GM21423 (cell line): Measurements from ENCODE around the gene IGLL5.
"Not testable (repeated sequence)": the region's sequence is repeated elsewhere in the genome, so short reads cannot be mapped to it uniquely, and the experiment has no call there.

Experiments used
- ATAC-seq: cut with Tn5 transposase; IDR thresholded peaks from one replicate; pipeline ENCODE4 v1.9.1; 2021; ENCODE audit warnings: mild to moderate bottlenecking, moderate library complexity; ENCODE audit not compliant: unreplicated experiment

The IGLL5 gene

DNA sequence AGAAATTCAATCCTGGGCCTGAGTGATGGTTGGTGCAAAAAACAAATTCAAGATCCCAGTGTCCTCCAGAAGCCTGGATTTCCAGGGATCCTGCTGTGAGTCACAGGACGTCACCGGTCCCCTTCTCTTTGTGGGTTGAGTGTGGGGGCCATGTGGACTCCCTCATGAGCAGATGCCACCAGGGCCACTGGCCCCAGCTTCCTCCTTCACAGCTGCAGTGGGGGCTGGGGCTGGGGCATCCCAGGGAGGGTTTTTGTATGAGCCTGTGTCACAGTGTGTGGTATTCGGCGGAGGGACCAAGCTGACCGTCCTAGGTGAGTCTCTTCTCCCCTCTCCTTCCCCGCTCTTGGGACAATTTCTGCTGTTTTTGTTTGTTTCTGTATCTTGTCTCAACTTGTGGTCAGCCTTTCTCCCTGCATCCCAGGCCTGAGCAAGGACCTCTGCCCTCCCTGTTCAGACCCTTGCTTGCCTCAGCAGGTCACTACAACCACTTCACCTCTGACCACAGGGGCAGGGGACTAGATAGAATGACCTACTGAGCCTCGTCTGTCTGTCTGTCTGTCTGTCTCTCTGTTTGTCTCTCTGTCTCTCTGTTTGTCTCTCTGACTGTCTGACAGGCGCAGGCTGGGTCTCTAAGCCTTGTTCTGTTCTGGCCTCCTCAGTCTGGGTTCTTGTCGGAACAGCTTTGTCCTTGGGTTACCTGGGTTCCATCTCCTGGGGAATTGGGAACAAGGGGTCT is 11.9 kb downstream of the IGLL5 start:
- ATAC-seq, result not testable (repeated sequence)

GRCh38 chr22:22900527-22901205 is 13.1 kb downstream of the IGLL5 start:
- ATAC-seq, result not testable (repeated sequence)

GRCh38 chr22:22901578-22902218 is 14.1 kb downstream of the IGLL5 start:
- no peak for ATAC-seq

DNA sequence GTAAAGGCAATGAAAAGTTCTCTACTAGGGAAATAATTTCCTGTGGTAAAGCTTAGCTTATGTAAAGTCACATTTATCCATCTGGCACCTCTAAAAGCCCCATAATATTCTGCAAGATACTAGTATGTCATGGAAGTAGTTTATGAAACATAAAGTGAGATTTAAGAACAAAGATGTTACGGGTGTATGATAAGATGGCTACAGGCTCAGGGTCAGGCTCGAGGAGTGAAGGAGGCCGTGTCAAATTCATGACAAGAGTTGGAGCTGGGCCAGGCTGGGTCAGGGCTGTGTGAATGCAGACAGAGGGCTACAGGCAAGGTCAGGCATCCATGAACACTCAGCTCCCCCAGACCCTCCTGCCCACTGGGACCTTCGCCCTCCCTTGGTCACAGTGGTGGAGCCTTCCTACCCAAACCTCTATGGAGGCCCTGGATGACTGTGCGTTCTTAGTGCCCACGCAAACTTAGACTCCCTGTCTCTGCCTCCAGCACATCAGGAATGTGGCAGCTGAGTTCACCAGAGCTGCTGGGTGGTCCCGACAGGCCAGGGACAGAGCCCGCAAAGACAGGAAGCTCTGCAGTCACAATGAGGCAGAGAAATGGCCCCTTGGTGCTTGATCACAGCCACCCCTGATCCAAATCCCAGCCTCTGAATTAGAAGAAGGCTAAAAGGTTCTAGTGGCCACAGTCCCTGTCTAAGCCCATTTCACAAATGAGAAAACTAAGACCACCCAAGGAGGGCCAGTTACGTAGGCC is 14.8 kb downstream of the IGLL5 start:
- no peak for ATAC-seq

- ATAC-seq, result no peak
Measured at GRCh38 chr22:22903355-22903777, 15.8 kb downstream of the IGLL5 start.

- not testable (repeated sequence) for ATAC-seq
Measured at GRCh38 chr22:22903781-22904192, 16.2 kb downstream of the IGLL5 start.

DNA sequence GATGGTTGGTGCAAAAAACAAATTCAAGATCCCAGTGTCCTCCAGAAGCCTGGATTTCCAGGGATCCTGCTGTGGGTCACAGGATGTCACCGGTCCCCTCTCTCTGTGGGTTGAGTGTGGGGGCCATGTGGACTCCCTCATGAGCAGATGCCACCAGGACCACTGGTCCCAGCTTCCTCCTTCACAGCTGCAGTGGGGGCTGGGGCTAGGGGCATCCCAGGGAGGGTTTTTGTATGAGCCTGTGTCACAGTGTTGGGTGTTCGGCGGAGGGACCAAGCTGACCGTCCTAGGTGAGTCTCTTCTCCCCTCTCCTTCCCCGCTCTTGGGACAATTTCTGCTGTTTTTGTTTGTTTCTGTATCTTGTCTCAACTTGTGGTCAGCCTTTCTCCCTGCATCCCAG is 17.1 kb downstream of the IGLL5 start:
- ATAC-seq, result not testable (repeated sequence)

DNA sequence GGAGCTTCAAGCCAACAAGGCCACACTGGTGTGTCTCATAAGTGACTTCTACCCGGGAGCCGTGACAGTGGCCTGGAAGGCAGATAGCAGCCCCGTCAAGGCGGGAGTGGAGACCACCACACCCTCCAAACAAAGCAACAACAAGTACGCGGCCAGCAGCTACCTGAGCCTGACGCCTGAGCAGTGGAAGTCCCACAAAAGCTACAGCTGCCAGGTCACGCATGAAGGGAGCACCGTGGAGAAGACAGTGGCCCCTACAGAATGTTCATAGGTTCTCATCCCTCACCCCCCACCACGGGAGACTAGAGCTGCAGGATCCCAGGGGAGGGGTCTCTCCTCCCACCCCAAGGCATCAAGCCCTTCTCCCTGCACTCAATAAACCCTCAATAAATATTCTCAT is 18.8 kb downstream of the IGLL5 start:
- not testable (repeated sequence) for ATAC-seq

DNA sequence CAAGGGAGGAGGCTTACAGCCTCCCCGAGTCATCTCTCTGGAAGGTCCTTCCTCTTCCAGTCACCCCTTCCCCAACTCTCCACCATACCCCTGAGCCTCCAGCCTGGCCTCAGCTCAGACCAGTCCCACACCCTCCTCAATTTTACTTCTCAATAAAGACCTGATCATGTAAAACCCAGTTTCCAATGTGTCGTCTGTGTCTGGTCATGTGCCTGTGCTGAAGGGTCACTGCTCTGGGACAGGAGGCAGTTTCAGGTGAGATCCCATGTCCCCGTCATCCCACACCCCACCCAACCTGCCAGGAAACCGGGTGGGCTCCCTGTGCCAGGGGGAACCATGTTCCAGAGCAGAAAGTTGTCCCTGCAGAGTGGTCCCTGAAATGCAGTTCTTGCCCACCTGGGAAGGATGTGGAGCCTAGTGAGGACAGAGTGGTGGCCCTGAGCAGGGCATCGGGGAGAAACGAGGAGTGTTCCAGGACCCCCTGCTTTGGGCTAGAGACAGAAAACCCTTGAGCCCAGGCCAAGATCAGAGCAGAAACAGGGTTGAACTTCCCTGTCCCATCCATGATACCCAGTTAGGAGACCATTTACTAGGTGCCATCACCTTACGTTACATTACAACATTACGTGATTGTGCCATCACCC is 19.4 kb downstream of the IGLL5 start:
- ATAC-seq, result no peak

DNA sequence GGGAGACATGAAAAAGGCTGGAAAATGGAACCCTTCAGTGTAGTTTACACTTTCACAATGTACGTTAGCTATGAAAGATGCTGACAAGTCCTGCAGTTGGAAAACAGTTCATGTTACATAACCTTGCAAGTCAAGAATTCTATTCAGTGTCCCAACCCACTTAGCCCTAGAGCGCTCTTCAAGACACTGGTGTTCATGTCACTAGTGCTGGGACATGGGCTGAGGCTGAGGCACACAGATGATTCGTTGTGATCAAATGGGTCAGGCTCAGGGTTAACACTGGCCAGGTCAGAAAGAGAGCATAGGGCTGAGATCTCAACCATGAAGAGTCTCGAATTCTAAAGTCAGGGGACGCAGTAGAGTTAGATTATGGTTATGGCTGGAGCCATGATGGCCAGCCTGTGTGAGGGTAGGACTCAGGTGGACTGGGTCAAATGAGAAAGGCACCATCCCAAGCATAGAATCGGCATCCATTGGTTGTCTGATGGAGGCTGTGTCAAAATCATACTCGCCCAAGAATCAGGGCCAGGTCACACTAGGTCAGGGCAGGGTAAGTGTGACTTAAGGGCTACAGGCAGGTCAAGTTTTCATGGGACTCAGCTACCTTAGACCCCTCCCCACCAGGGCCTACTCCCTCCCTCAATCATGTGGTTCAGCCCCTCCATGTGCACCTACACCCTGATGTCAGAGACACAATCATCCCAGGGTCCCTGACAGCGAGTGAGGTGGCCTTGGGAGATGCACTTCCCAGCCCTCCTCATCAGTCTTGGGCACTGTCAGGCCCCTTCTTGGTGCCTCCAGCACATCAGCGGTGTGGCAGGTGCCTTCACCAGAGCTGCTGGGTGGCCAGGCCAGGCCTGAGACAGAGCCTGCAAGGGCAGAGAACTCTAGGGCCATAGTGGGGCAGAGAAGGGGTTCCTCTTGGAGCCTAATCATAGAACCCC is 20.2 kb downstream of the IGLL5 start:
- no peak for ATAC-seq

DNA sequence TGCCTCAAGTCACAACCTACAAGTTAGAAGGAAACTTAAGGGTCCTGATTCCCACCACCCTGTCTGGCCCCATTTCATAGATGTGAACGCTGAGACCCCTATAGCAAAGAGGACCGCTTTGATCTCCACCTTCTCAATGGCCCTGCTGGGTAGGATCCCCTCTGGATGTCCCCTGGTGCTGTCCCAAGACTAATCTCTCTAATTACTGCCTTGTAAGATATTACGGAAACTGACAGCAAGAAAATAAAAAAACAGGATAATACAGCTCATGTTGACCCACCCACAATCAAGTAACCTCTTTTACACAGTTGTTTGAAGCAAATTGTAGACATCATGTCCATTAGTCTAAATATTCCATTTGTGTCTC is 20.9 kb downstream of the IGLL5 start:
- no peak for ATAC-seq

DNA sequence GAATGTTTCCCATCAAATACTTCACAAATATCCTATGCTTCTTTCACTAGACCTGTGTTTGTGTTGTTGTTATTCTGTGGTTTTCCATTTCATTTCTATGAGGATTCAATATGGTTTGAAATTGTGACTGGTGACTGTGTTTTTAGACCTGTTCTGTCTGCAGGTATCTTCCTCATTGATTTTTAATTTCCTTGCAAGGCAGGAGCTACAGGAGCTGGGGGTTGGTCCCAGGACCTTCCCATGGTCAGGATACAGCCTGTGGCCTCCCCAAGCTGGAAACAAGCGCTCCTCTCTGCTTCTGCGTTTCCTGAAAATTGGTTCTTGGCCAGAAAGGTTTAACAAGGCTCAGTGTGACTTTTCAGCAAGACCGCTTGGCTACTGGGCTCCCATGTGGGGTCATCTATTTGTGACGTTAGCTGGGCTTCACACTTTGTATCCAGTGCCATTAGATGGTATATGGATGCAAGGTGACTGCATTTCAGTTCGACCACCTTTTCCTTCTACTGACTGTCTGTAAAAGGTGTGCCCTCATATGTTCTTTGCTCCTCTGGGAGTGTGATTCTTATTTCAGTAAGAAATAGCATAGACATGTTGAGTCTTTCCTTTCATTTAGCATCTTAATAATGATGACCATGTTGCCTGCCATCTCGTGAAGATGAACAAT is 21.5 kb downstream of the IGLL5 start:
- ATAC-seq, result no peak

- ATAC-seq, result no peak
Measured at GRCh38 chr22:22909605-22910271, 22.1 kb downstream of the IGLL5 start.

GRCh38 chr22:22910272-22911240 is 22.9 kb downstream of the IGLL5 start:
- no peak for ATAC-seq

DNA sequence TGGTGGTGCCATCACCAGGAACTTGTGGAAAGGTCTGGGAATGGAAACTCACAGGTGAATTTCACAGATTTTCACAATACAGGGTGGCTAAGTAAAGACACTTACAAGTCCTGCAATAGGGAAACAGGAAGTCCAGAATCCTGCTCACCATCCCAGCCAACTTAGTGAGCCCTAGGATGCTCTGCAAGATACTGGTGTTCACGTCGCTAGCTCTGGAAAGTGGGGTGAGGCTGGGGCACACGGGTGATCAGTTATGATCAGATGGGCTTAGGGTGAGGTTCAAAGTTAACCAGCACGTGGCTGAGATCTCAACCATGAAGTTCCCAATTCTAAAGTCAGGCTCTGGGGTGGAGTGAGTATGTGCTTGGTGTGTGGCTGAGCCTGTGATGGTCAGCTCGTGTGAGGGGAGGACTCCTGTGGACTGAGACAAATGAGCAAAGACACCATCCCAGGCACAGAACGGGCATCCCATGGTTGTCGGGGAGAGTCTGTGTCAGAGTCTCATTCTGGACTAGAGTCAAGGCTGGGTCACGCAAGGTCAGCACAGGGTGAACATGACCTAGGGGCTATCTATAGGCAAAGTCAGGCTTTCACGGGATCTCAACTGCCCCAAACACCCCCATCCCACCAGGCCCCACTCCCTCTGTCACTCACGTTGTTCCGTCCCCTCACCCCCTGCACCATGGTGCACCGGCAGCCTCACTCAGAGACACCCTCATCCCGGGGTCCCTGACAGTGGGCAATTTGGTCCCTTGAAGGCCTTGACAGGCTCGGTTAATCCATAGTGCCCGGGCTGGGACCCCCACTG is 23.9 kb downstream of the IGLL5 start:
- ATAC-seq, result no peak

GRCh38 chr22:22912135-22912987 is 24.7 kb downstream of the IGLL5 start:
- no peak for ATAC-seq
